Measurements from ENCODE around the gene SCUBE1.

DNA sequence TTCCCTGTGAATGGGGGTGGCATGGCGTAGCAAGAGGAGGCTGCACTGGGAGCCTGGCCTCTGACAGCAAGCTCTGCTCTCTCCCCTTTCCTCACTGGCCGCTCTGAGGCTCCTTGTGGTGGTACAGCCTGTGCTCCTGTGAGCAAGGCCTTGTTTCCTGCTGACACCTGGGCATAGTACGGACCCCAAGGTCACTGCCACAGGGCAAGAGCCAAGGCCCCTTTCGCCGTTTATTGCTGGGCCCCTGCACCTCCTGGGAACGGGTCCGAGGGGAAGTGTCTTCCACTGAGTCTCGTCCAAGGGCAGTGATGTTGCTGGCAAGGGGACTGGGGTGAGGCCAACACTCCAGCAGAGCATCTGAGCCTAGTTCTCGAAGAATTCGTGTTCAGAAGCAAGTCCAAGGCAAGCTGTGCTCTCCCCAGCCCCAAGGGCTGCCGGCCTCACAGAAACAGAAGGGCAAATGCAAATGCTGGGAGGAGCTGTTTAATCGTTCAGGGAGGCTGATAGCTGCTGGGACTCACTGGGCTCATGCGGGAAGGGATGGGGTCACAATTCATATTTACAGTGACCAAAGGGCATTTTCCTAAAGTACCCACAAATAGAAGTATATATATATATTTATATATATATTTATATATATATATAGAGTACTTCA is 140.3 kb downstream of the SCUBE1 start:
- TF ChIP-seq POLR2A (IDR thresholded peaks at IDR 0.05; ENCODE audit: low read depth), result no peak
- TF ChIP-seq, protein P1, sequence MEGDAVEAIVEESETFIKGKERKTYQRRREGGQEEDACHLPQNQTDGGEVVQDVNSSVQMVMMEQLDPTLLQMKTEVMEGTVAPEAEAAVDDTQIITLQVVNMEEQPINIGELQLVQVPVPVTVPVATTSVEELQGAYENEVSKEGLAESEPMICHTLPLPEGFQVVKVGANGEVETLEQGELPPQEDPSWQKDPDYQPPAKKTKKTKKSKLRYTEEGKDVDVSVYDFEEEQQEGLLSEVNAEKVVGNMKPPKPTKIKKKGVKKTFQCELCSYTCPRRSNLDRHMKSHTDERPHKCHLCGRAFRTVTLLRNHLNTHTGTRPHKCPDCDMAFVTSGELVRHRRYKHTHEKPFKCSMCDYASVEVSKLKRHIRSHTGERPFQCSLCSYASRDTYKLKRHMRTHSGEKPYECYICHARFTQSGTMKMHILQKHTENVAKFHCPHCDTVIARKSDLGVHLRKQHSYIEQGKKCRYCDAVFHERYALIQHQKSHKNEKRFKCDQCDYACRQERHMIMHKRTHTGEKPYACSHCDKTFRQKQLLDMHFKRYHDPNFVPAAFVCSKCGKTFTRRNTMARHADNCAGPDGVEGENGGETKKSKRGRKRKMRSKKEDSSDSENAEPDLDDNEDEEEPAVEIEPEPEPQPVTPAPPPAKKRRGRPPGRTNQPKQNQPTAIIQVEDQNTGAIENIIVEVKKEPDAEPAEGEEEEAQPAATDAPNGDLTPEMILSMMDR (IDR thresholded peaks at IDR 0.05), result no peak
